Stimulated activated CD8-positive, alpha-beta memory T cell treated with anti-CD3 and anti-CD28 coated beads, Interleukin-4, amount 100 ng/mL, for 1 hour (primary cell): Measurements from ENCODE around the gene FAM9B.

ENCODE experiments used
- DNase-seq, 2 donors: peaks; one replicate each; pipeline ENCODE4 v3.0.0-alpha.2; 2020; ENCODE audit warnings: low read depth in 2 of 2, low spot score in 1 of 2

Gene FAM9B

GRCh38 chrX:8981723-8982122 is 52.2 kb downstream of the FAM9B start:
- DNase-seq, result no peak

GRCh38 chrX:8980756-8981155 is 53.2 kb downstream of the FAM9B start:
- DNase-seq, result no peak
